ENCODE results near the gene LDB1. TPM values are rescaled to one million over a fixed set of nuclear protein-coding genes. Genes with fewer than 3 reads are reported as not detected.

LDB1 gene
- total and polyA plus RNA-seq, 2 of the 13 experiments (the other 11 are each of a cell fraction or from before 2014, with no cell fraction given), result 17.2 to 45.5 TPM

DNA sequence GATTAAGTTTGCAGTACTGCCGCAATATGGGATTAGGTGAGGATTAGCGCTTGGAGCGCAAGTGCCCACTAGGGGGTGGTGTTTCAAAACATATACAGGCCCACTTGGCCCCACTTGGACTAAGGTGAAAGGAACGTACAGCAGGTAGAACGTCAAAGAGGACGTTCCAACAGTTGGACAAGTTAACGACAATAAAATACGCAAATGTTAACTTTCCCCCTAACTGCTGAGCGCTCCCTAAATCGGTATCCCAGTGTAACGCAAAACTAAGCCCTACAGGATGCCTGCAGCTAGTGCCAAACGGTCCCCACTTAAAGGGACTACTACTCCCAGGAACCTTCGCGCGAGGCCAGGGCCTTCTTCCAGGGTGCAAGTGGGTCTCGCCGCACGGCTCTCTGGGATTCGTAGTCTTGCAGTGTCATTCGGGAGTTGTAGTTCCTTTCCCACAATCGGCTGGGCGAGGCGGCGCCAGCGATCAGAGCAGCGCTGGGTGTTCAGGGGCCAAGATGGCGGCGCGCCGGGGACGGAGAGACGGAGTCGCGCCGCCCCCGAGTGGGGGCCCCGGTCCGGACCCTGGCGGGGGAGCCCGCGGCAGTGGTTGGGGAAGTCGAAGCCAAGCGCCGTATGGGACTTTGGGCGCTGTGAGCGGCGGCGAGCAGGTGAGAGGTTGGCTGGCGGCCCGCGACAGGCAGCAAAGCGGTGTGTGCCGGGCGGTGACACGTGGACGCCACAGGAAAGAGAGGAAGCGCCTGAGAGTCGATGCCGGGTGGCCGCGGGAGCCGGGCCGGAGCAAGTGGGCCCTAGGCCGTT, 12.6 kb upstream of the LDB1 start, which contains the start of gene PPRC1 (continued):
- TF ChIP-seq, protein P1, sequence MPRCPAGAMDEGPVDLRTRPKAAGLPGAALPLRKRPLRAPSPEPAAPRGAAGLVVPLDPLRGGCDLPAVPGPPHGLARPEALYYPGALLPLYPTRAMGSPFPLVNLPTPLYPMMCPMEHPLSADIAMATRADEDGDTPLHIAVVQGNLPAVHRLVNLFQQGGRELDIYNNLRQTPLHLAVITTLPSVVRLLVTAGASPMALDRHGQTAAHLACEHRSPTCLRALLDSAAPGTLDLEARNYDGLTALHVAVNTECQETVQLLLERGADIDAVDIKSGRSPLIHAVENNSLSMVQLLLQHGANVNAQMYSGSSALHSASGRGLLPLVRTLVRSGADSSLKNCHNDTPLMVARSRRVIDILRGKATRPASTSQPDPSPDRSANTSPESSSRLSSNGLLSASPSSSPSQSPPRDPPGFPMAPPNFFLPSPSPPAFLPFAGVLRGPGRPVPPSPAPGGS (CRISPR knock-in tag; IDR thresholded peaks at IDR 0.05), result no peak; the same call in 1 of the 2 replicates
- TF ChIP-seq, protein P2, sequence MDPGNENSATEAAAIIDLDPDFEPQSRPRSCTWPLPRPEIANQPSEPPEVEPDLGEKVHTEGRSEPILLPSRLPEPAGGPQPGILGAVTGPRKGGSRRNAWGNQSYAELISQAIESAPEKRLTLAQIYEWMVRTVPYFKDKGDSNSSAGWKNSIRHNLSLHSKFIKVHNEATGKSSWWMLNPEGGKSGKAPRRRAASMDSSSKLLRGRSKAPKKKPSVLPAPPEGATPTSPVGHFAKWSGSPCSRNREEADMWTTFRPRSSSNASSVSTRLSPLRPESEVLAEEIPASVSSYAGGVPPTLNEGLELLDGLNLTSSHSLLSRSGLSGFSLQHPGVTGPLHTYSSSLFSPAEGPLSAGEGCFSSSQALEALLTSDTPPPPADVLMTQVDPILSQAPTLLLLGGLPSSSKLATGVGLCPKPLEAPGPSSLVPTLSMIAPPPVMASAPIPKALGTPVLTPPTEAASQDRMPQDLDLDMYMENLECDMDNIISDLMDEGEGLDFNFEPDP (CRISPR knock-in tag; conservative IDR thresholded peaks at IDR 0.05), result no peak
- TF ChIP-seq, protein P3, sequence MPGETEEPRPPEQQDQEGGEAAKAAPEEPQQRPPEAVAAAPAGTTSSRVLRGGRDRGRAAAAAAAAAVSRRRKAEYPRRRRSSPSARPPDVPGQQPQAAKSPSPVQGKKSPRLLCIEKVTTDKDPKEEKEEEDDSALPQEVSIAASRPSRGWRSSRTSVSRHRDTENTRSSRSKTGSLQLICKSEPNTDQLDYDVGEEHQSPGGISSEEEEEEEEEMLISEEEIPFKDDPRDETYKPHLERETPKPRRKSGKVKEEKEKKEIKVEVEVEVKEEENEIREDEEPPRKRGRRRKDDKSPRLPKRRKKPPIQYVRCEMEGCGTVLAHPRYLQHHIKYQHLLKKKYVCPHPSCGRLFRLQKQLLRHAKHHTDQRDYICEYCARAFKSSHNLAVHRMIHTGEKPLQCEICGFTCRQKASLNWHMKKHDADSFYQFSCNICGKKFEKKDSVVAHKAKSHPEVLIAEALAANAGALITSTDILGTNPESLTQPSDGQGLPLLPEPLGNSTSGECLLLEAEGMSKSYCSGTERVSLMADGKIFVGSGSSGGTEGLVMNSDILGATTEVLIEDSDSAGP (CRISPR knock-in tag; IDR thresholded peaks at IDR 0.05; ENCODE audit: borderline replicate concordance), result peak; percentile 63; the same call in 1 of the 2 replicates
- peak; percentile 85 for TF ChIP-seq POLR2AphosphoS5 (IDR thresholded peaks at IDR 0.05; ENCODE audit: low read depth, low read length)
- no peak for TF ChIP-seq ZZZ3 (CRISPR knock-in tag; IDR thresholded peaks at IDR 0.05; ENCODE audit: borderline replicate concordance)
- TF ChIP-seq MED8 (CRISPR knock-in tag; IDR thresholded peaks at IDR 0.05; ENCODE audit: insufficient replicate concordance), result peak; percentile 29
- TF ChIP-seq PHF8 (CRISPR knock-in tag; IDR thresholded peaks at IDR 0.05), result peak; percentile 88; the same call in 1 of the 2 replicates
- no peak; a peak in 1 of 4 replicates for TF ChIP-seq KLF16 (CRISPR knock-in tag; IDR thresholded peaks at IDR 0.05)
- TF ChIP-seq ZFP36 (IDR thresholded peaks at IDR 0.05; ENCODE audit: borderline replicate concordance, low read depth, low read length, partially characterized antibody), result no peak
- no peak for TF ChIP-seq MTF1 (CRISPR knock-in tag; IDR thresholded peaks at IDR 0.05)
- 0 out of 2 replicates have a peak, but pooled peaks have one; percentile 48 for TF ChIP-seq ZNF724P (CRISPR knock-in tag; IDR thresholded peaks at IDR 0.05; ENCODE audit: borderline replicate concordance)
- no peak for TF ChIP-seq RARG (CRISPR knock-in tag; IDR thresholded peaks at IDR 0.05; ENCODE audit: low read depth)
- TF ChIP-seq ZNF382 (CRISPR knock-in tag; IDR thresholded peaks at IDR 0.05; ENCODE audit: borderline replicate concordance), result no peak
- TF ChIP-seq DR1 (CRISPR knock-in tag; IDR thresholded peaks at IDR 0.05), result no peak; the same call in 1 of the 2 replicates
- no peak for TF ChIP-seq ZBTB20 (CRISPR knock-in tag; IDR thresholded peaks at IDR 0.05; ENCODE audit: borderline replicate concordance, low read depth)
- TF ChIP-seq, protein P4, sequence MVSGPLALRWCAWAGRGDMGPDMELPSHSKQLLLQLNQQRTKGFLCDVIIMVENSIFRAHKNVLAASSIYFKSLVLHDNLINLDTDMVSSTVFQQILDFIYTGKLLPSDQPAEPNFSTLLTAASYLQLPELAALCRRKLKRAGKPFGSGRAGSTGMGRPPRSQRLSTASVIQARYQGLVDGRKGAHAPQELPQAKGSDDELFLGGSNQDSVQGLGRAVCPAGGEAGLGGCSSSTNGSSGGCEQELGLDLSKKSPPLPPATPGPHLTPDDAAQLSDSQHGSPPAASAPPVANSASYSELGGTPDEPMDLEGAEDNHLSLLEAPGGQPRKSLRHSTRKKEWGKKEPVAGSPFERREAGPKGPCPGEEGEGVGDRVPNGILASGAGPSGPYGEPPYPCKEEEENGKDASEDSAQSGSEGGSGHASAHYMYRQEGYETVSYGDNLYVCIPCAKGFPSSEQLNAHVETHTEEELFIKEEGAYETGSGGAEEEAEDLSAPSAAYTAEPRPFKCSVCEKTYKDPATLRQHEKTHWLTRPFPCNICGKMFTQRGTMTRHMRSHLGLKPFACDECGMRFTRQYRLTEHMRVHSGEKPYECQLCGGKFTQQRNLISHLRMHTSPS (CRISPR knock-in tag; IDR thresholded peaks at IDR 0.05; ENCODE audit: low read depth), result no peak
- TF ChIP-seq EHMT2 (IDR thresholded peaks at IDR 0.05; ENCODE audit: borderline replicate concordance, low read depth, low read length), result no peak
- TF ChIP-seq, protein P5, sequence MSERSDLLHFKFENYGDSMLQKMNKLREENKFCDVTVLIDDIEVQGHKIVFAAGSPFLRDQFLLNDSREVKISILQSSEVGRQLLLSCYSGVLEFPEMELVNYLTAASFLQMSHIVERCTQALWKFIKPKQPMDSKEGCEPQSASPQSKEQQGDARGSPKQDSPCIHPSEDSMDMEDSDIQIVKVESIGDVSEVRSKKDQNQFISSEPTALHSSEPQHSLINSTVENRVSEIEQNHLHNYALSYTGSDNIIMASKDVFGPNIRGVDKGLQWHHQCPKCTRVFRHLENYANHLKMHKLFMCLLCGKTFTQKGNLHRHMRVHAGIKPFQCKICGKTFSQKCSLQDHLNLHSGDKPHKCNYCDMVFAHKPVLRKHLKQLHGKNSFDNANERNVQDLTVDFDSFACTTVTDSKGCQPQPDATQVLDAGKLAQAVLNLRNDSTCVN (CRISPR knock-in tag; IDR thresholded peaks at IDR 0.05; ENCODE audit: borderline replicate concordance), result no peak
- TF ChIP-seq, protein P6, sequence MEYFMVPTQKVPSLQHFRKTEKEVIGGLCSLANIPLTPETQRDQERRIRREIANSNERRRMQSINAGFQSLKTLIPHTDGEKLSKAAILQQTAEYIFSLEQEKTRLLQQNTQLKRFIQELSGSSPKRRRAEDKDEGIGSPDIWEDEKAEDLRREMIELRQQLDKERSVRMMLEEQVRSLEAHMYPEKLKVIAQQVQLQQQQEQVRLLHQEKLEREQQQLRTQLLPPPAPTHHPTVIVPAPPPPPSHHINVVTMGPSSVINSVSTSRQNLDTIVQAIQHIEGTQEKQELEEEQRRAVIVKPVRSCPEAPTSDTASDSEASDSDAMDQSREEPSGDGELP (IDR thresholded peaks at IDR 0.05; ENCODE audit: borderline replicate concordance, low read depth), result no peak
- TF ChIP-seq POLR2AphosphoS2 (IDR thresholded peaks at IDR 0.05; ENCODE audit: low read depth, low read length), result no peak
